ENCODE results near the gene NINL.
"Not testable (repeated sequence)": the region's sequence is repeated elsewhere in the genome, so short reads cannot be mapped to it uniquely, and the experiment has no call there.

NINL gene

DNA sequence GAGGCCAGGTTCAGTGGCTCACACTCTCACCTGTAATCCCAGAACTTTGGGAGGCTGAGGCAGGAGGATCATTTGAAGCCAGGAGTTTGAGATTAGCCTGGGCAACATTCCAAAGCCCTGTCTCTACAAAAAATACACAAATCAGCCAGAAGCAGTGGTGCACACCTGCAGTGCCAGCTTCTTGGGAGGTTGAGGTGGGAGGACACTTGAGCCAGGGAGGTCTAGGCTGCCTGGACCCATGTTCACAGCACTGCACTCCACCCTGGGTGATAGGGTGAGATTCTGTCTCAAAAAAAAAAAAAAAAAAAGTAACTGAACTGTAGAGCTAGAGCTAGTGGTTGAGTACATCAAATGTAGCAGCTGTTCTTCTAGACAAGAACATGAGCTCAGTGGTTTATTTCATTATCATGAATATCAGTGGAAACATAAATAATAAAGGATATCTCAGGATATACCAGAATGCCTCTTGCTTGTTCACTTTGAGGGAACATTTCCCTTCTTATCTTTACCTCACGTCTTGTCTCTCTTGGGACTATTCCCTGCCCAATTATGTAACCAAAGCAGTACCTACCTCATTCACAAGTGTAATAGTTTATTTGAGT is 20.9 kb upstream of the NINL start:
- Histone ChIP-seq H3K4me3 (ENCODE audit: control insufficient read depth in 1 of 7, extremely low read depth in 1 of 7, insufficient read depth in 4 of 7, low read depth in 2 of 7, low read length in 6 of 7) (no peak overlapping the region), H3K27me3 (replicated peaks in 2 of 5; ENCODE audit: control insufficient read depth in 4 of 5, insufficient read depth in 5 of 5, low read length in 4 of 5) (no peaks in the 10 kb centered on the region), H3K4me1 (ENCODE audit: control extremely low read depth in 1 of 4, control insufficient read depth in 4 of 4, insufficient read depth in 4 of 4, low read length in 3 of 4) (no peaks in the 10 kb centered on the region), H3K36me3 (ENCODE audit: control insufficient read depth in 4 of 4, insufficient read depth in 4 of 4, low read length in 3 of 4) (no peaks in the 10 kb centered on the region), H3K27ac (ENCODE audit: insufficient read depth in 1 of 2, low read depth in 1 of 2, low read length in 2 of 2, poor library complexity in 1 of 2, severe bottlenecking in 2 of 2) (no peak overlapping the region), H3K9me3 (ENCODE audit: control extremely low read depth in 1 of 5, control insufficient read depth in 4 of 5, insufficient read depth in 2 of 5, low read depth in 1 of 5, low read length in 4 of 5) (peaks cover 0 to 2% (median 0%) of the 10 kb centered on the region in 5 experiments)
- ChIA-PET POLR2A (no interaction called here), CTCF (no interaction called here)
- peak in 1 of 3 donors; percentile 8 for DNase-seq
- WGBS (ENCODE audit: insufficient coverage) = no CpG with 5 or more reads among the region's 1 CpG

- ChIA-PET CTCF (no interaction called here), POLR2A (no interaction called here)
- H3K4me3 ChIP-seq (ENCODE audit: control insufficient read depth in 1 of 7, extremely low read depth in 1 of 7, insufficient read depth in 4 of 7, low read depth in 2 of 7, low read length in 6 of 7) = no peak overlapping the region
- peaks cover 0 to 2% (median 0%) of the 10 kb centered on the region in 5 experiments for H3K9me3 ChIP-seq (ENCODE audit: control extremely low read depth in 1 of 5, control insufficient read depth in 4 of 5, insufficient read depth in 2 of 5, low read depth in 1 of 5, low read length in 4 of 5)
- no peak overlapping the region for H3K27ac ChIP-seq (ENCODE audit: insufficient read depth in 1 of 2, low read depth in 1 of 2, low read length in 2 of 2, poor library complexity in 1 of 2, severe bottlenecking in 2 of 2)
- DNase-seq = no peak
- H3K4me1 ChIP-seq (ENCODE audit: control extremely low read depth in 1 of 4, control insufficient read depth in 4 of 4, insufficient read depth in 4 of 4, low read length in 3 of 4) = no peaks in the 10 kb centered on the region
- H3K36me3 ChIP-seq (ENCODE audit: control insufficient read depth in 4 of 4, insufficient read depth in 4 of 4, low read length in 3 of 4) = no peaks in the 10 kb centered on the region
- no peaks in the 10 kb centered on the region for H3K27me3 ChIP-seq (replicated peaks in 2 of 5; ENCODE audit: control insufficient read depth in 4 of 5, insufficient read depth in 5 of 5, low read length in 4 of 5)
- 100% methylated on average over 5 of the region's 7 CpGs for WGBS (ENCODE audit: insufficient coverage)
Observed at GRCh38 chr20:25605148-25605547, 19.8 kb upstream of the NINL start.

GRCh38 chr20:25604611-25605010 is 19.3 kb upstream of the NINL start:
- peaks cover 0 to 2% (median 0%) of the 10 kb centered on the region in 5 experiments for H3K9me3 ChIP-seq (ENCODE audit: control extremely low read depth in 1 of 5, control insufficient read depth in 4 of 5, insufficient read depth in 2 of 5, low read depth in 1 of 5, low read length in 4 of 5)
- H3K4me3 ChIP-seq (ENCODE audit: control insufficient read depth in 1 of 7, extremely low read depth in 1 of 7, insufficient read depth in 4 of 7, low read depth in 2 of 7, low read length in 6 of 7) = no peak overlapping the region
- no peaks in the 10 kb centered on the region for H3K27me3 ChIP-seq (replicated peaks in 2 of 5; ENCODE audit: control insufficient read depth in 4 of 5, insufficient read depth in 5 of 5, low read length in 4 of 5)
- POLR2A ChIA-PET = no interaction called here
- no peak for DNase-seq
- H3K4me1 ChIP-seq (ENCODE audit: control extremely low read depth in 1 of 4, control insufficient read depth in 4 of 4, insufficient read depth in 4 of 4, low read length in 3 of 4) = no peaks in the 10 kb centered on the region
- CTCF ChIA-PET = no interaction called here
- WGBS (ENCODE audit: insufficient coverage) = 96% methylated on average over 8 of the region's 9 CpGs
- H3K27ac ChIP-seq (ENCODE audit: insufficient read depth in 1 of 2, low read depth in 1 of 2, low read length in 2 of 2, poor library complexity in 1 of 2, severe bottlenecking in 2 of 2) = no peak overlapping the region
- H3K36me3 ChIP-seq (ENCODE audit: control insufficient read depth in 4 of 4, insufficient read depth in 4 of 4, low read length in 3 of 4) = no peaks in the 10 kb centered on the region

DNA sequence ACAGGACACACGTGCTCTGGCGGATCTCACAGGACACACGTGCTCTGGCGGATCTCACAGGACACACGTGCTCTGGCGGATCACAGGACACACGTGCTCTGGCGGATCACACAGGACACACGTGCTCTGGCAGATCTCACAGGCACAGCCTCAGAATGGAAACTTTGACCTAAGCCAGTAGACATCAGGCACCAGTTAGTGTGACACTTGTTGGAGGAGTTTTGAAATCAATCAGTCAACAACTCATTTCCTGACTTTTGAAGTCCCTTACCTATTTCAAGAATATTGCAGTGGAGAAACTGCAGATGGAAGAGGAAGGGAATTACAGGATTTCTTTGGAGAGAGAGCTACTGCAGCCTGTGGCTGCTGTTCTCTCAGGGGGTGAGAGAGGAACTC is 17.6 kb upstream of the NINL start:
- H3K9me3 ChIP-seq (ENCODE audit: control extremely low read depth in 1 of 5, control insufficient read depth in 4 of 5, insufficient read depth in 2 of 5, low read depth in 1 of 5, low read length in 4 of 5); POLR2A ChIA-PET; DNase-seq; CTCF ChIA-PET; H3K27me3 ChIP-seq (replicated peaks in 2 of 5; ENCODE audit: control insufficient read depth in 4 of 5, insufficient read depth in 5 of 5, low read length in 4 of 5); H3K36me3 ChIP-seq (ENCODE audit: control insufficient read depth in 4 of 4, insufficient read depth in 4 of 4, low read length in 3 of 4); H3K27ac ChIP-seq (ENCODE audit: insufficient read depth in 1 of 2, low read depth in 1 of 2, low read length in 2 of 2, poor library complexity in 1 of 2, severe bottlenecking in 2 of 2); H3K4me1 ChIP-seq (ENCODE audit: control extremely low read depth in 1 of 4, control insufficient read depth in 4 of 4, insufficient read depth in 4 of 4, low read length in 3 of 4); H3K4me3 ChIP-seq (ENCODE audit: control insufficient read depth in 1 of 7, extremely low read depth in 1 of 7, insufficient read depth in 4 of 7, low read depth in 2 of 7, low read length in 6 of 7): not testable (repeated sequence)
- 96% methylated on average over 6 of the region's 9 CpGs for WGBS (ENCODE audit: insufficient coverage)

GRCh38 chr20:25602191-25602913 is 17.0 kb upstream of the NINL start:
- H3K36me3 ChIP-seq (ENCODE audit: control insufficient read depth in 4 of 4, insufficient read depth in 4 of 4, low read length in 3 of 4); H3K27ac ChIP-seq (ENCODE audit: insufficient read depth in 1 of 2, low read depth in 1 of 2, low read length in 2 of 2, poor library complexity in 1 of 2, severe bottlenecking in 2 of 2); CTCF ChIA-PET; H3K4me1 ChIP-seq (ENCODE audit: control extremely low read depth in 1 of 4, control insufficient read depth in 4 of 4, insufficient read depth in 4 of 4, low read length in 3 of 4); H3K27me3 ChIP-seq (replicated peaks in 2 of 5; ENCODE audit: control insufficient read depth in 4 of 5, insufficient read depth in 5 of 5, low read length in 4 of 5); DNase-seq; H3K9me3 ChIP-seq (ENCODE audit: control extremely low read depth in 1 of 5, control insufficient read depth in 4 of 5, insufficient read depth in 2 of 5, low read depth in 1 of 5, low read length in 4 of 5); POLR2A ChIA-PET; H3K4me3 ChIP-seq (ENCODE audit: control insufficient read depth in 1 of 7, extremely low read depth in 1 of 7, insufficient read depth in 4 of 7, low read depth in 2 of 7, low read length in 6 of 7): not testable (repeated sequence)
- WGBS (ENCODE audit: insufficient coverage) = 93% methylated on average over 3 of the region's 39 CpGs

- peaks cover 0 to 2% (median 0%) of the 10 kb centered on the region in 5 experiments for H3K9me3 ChIP-seq (ENCODE audit: control extremely low read depth in 1 of 5, control insufficient read depth in 4 of 5, insufficient read depth in 2 of 5, low read depth in 1 of 5, low read length in 4 of 5)
- WGBS (ENCODE audit: insufficient coverage) = 88% methylated on average over 2 of the region's 2 CpGs
- POLR2A ChIA-PET = no interaction called here
- H3K4me3 ChIP-seq (ENCODE audit: control insufficient read depth in 1 of 7, extremely low read depth in 1 of 7, insufficient read depth in 4 of 7, low read depth in 2 of 7, low read length in 6 of 7) = no peak overlapping the region
- no peak for DNase-seq
- no peak overlapping the region for H3K27ac ChIP-seq (ENCODE audit: insufficient read depth in 1 of 2, low read depth in 1 of 2, low read length in 2 of 2, poor library complexity in 1 of 2, severe bottlenecking in 2 of 2)
- no peaks in the 10 kb centered on the region for H3K4me1 ChIP-seq (ENCODE audit: control extremely low read depth in 1 of 4, control insufficient read depth in 4 of 4, insufficient read depth in 4 of 4, low read length in 3 of 4)
- CTCF ChIA-PET = no interaction called here
- H3K27me3 ChIP-seq (replicated peaks in 2 of 5; ENCODE audit: control insufficient read depth in 4 of 5, insufficient read depth in 5 of 5, low read length in 4 of 5) = no peaks in the 10 kb centered on the region
- H3K36me3 ChIP-seq (ENCODE audit: control insufficient read depth in 4 of 4, insufficient read depth in 4 of 4, low read length in 3 of 4) = no peaks in the 10 kb centered on the region
Observed at GRCh38 chr20:25601659-25602058, 16.3 kb upstream of the NINL start.

GRCh38 chr20:25600632-25601031 is 15.3 kb upstream of the NINL start:
- Histone ChIP-seq H3K36me3 (ENCODE audit: control insufficient read depth in 4 of 4, insufficient read depth in 4 of 4, low read length in 3 of 4) (no peaks in the 10 kb centered on the region), H3K27me3 (replicated peaks in 2 of 5; ENCODE audit: control insufficient read depth in 4 of 5, insufficient read depth in 5 of 5, low read length in 4 of 5) (no peaks in the 10 kb centered on the region), H3K9me3 (ENCODE audit: control extremely low read depth in 1 of 5, control insufficient read depth in 4 of 5, insufficient read depth in 2 of 5, low read depth in 1 of 5, low read length in 4 of 5) (peaks cover 0 to 2% (median 0%) of the 10 kb centered on the region in 5 experiments), H3K4me3 (ENCODE audit: control insufficient read depth in 1 of 7, extremely low read depth in 1 of 7, insufficient read depth in 4 of 7, low read depth in 2 of 7, low read length in 6 of 7) (no peak overlapping the region), H3K27ac (ENCODE audit: insufficient read depth in 1 of 2, low read depth in 1 of 2, low read length in 2 of 2, poor library complexity in 1 of 2, severe bottlenecking in 2 of 2) (no peak overlapping the region), H3K4me1 (ENCODE audit: control extremely low read depth in 1 of 4, control insufficient read depth in 4 of 4, insufficient read depth in 4 of 4, low read length in 3 of 4) (no peaks in the 10 kb centered on the region)
- CTCF ChIA-PET = no interaction called here
- WGBS (ENCODE audit: insufficient coverage) = 90% methylated on average over 8 of the region's 10 CpGs
- no peak for DNase-seq
- POLR2A ChIA-PET = no interaction called here
